ENCODE measurements around the gene PPARGC1A.

PPARGC1A gene

DNA sequence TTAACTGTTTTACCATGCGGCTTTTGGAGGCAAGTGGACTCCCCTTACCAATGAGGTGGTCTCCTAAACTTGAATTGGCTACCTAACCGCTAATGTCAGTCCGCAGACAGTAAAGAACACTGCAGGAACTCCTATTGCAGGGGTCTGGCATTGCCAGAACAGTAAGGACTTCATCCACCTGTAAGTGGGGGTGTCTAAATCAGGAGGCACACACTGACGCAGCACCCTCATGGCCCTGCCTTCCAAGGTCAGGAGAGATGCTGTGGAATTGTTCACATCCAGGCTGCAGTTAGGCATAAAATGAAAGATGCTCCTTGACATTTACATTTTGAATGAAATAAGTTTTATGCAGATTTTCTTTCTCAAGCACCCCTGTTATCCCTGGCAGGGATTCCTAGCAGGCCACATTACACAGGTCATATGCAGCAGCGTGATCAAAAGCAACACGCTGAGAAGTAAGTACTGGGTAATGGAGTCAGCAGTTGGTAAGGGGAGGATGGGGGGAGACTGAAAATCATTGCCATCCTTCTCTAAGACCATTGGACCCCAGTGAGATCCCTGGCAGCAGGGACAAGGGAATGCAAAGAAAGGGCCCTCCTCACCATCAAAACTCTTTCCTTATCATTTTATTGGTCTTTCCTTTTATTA, 3.8 kb downstream of the PPARGC1A start:
- in situ Hi-C loops (cut with MboI; ENCODE audit: low sequenced_read_pairs, unreplicated experiment): no loop called here
- no peak for DNase-seq (ENCODE audit: low spot score)
- TF ChIP-seq, protein P1, sequence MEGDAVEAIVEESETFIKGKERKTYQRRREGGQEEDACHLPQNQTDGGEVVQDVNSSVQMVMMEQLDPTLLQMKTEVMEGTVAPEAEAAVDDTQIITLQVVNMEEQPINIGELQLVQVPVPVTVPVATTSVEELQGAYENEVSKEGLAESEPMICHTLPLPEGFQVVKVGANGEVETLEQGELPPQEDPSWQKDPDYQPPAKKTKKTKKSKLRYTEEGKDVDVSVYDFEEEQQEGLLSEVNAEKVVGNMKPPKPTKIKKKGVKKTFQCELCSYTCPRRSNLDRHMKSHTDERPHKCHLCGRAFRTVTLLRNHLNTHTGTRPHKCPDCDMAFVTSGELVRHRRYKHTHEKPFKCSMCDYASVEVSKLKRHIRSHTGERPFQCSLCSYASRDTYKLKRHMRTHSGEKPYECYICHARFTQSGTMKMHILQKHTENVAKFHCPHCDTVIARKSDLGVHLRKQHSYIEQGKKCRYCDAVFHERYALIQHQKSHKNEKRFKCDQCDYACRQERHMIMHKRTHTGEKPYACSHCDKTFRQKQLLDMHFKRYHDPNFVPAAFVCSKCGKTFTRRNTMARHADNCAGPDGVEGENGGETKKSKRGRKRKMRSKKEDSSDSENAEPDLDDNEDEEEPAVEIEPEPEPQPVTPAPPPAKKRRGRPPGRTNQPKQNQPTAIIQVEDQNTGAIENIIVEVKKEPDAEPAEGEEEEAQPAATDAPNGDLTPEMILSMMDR (IDR thresholded peaks at IDR 0.05; ENCODE audit: borderline replicate concordance, control extremely low read depth, extremely low read depth, insufficient read depth, missing control alignments): no peak

DNA sequence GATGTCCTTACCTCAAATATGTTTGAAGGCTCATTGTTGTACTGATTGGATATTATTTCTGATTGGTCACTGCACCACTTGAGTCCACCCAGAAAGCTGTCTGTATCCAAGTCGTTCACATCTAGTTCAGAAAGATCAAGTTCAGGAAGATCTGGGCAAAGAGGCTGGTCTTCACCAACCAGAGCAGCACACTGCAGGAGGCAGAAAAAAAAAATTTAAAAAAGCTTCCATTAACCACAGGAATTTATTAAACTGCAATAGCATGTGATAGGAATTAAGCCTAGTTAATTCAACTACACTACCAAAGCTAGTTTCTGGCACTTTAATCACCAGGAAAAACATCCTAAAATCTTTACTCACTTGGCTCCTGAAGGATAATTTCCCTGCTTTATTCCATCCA, 5.1 kb downstream of the PPARGC1A start:
- no peak for DNase-seq (ENCODE audit: low spot score)
- in situ Hi-C loops (cut with MboI; ENCODE audit: low sequenced_read_pairs, unreplicated experiment): no loop called here
- TF ChIP-seq, protein P1 (IDR thresholded peaks at IDR 0.05; ENCODE audit: borderline replicate concordance, control extremely low read depth, extremely low read depth, insufficient read depth, missing control alignments): no peak

DNA sequence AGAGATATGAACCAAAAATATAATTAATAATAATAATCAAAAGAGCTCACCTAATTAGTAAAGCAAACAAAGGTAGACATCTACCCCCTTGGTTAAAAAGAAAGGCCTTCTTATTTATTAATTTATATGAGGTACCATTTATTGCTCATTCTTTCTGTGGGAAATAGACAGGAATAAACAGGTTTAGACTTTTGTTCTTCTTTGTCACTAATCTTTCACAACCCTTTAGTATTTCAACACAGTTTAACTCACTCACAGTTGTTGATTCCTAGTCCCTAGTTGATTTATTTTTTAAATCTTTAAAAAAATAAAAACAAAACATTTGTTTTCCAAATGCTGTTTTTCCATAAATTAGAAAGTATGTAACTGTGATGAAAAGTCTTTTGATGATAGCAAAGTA, 5.6 kb downstream of the PPARGC1A start:
- TF ChIP-seq, protein P1 (IDR thresholded peaks at IDR 0.05; ENCODE audit: borderline replicate concordance, control extremely low read depth, extremely low read depth, insufficient read depth, missing control alignments): no peak
- in situ Hi-C loops (cut with MboI; ENCODE audit: low sequenced_read_pairs, unreplicated experiment): no loop called here
- DNase-seq (ENCODE audit: low spot score): no peak

DNA sequence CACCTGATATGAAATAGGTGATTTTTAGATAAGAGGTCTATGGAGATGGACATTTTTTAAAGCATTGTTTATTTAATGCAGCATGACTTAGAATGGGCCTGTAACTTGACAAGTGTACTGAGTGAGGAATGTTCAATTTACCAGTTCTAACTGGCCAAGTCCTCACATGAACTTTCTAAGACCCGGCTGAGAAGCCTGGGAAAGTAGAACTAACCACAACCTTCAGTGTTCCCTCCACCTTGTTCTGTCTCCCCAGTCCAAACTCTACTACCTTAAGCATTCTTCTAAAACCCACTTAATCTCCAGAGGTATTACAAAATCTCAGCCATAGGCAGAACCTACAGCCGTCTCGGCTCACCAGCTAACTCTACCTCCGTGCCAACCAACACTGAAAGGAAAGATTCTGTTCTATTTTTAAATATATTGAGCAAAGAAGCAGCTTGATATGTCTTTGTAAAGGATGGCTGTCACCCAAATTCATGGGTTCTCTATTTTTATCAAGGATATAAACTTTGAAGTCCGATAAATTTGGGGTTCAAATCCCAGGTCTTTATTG, 6.8 kb downstream of the PPARGC1A start:
- DNase-seq (ENCODE audit: low spot score): no peak
- TF ChIP-seq, protein P1 (IDR thresholded peaks at IDR 0.05; ENCODE audit: borderline replicate concordance, control extremely low read depth, extremely low read depth, insufficient read depth, missing control alignments): no peak
- in situ Hi-C loops (cut with MboI; ENCODE audit: low sequenced_read_pairs, unreplicated experiment): no loop called here

DNA sequence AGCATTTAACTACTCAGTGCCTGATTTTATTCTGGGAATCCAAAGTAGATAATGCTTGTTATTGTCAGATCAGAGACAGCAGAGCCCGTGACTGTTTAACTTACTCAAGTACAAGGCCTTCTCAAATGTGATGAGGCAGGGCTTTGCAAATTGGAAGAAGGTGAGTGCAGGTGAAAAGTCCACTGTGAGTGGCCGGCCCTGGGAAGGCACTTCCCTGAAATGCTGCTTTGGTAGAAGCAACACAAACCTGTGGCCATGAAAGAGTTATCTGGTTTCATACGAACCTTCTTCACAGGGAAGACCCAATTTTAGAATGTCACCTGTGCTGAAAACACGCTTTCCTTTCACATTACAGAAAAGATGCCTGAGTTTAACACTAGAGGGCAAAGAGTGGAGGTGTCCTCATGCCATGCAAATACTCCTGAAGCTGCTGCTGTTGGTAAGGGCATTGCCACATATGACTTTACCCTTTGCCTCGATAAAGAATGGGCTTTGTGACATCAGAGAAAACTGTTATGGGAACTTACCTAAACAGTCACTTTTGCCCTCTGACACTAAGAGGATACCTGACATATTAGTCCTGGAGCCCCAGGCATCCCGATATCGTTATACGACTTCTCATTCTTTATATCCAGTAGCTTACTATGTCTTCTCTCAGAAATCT, 8.0 kb downstream of the PPARGC1A start:
- TF ChIP-seq, protein P1 (IDR thresholded peaks at IDR 0.05; ENCODE audit: borderline replicate concordance, control extremely low read depth, extremely low read depth, insufficient read depth, missing control alignments): no peak
- in situ Hi-C loops (cut with MboI; ENCODE audit: low sequenced_read_pairs, unreplicated experiment): no loop called here
- DNase-seq (ENCODE audit: low spot score): no peak

DNA sequence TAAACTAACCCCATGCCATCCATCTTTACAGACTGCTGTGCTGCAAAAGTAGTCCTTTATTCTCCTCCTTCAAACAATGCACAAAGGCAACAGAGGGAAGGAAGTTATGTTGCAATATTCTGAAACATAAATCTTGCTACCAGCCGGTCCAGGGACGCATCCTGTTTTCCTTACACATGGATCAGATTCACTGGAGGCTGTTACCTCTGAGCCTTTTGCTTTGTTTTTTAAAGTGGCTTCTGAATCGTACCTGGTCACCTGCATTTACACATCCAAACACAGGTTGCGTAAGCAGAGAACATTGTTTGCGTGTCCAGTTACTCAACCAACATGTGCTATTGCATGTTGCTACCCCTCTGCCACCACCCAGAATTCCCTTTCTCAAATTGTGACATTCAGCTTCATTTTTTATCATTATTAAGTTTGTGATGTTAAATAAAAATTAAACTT, 8.8 kb downstream of the PPARGC1A start:
- in situ Hi-C loops (cut with MboI; ENCODE audit: low sequenced_read_pairs, unreplicated experiment): no loop called here
- TF ChIP-seq, protein P1 (IDR thresholded peaks at IDR 0.05; ENCODE audit: borderline replicate concordance, control extremely low read depth, extremely low read depth, insufficient read depth, missing control alignments): no peak
- no peak for DNase-seq (ENCODE audit: low spot score)

Measured in GM13976 (cell line).